HG03103 (cell line): Measurements from ENCODE around the gene TMEM135.
"Not testable (repeated sequence)": the region's sequence is repeated elsewhere in the genome, so short reads cannot be mapped to it uniquely, and the experiment has no call there.

Experiments used
- ATAC-seq: cut with Tn5 transposase; IDR thresholded peaks from one replicate; pipeline ENCODE4 v1.9.1; 2021; ENCODE audit warnings: low read depth; ENCODE audit not compliant: unreplicated experiment

Gene TMEM135

DNA sequence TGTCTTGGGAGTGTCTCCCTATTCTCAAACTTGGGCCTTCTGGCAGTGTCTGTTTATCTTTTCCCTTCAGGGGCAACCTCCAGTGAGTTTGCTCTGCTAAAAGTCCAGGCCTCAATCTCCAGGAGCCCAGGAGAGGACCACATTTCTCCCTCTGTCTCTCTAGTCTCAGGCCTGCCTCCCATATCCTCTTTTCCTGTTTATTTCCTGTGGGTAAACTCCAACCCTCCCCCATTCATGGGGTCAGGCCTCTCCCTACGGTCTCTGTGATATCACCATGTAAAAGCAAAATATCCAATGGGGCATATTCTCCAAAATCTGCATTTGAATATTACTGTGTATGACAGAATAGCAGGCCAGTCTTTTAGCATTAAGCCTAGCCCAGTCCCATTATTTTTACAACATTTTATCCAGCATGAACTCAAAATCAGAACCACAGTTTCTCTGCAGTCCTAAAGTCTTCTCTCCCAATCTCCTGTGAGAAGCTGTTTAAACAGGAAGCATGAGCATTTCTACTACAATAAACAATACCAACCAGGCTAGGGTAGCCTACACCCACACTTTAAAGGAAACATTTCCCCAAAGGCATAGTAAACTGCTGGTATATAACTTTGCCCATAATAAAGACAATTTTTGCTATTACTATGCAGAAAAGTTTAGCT, 18.0 kb upstream of the TMEM135 start:
- ATAC-seq: no peak

DNA sequence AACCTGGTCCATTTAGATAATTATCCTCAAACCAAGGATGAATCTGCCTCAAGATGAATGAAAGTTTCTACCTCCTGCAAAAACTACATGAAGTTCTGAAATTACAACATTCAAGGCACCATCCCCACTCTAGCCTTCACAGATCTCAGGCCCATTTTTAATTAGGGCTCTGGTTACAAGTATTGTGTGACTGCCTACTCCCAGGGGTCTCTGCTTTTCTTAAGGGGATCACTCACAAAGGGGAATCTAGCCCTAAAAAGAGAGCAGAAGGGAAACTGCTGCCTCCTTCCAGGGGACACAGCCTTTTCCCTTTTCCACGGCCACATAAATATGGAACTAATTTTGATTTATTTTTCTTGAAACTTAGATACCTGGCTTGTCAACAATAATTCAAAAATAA, 17.4 kb upstream of the TMEM135 start:
- ATAC-seq: no peak

DNA sequence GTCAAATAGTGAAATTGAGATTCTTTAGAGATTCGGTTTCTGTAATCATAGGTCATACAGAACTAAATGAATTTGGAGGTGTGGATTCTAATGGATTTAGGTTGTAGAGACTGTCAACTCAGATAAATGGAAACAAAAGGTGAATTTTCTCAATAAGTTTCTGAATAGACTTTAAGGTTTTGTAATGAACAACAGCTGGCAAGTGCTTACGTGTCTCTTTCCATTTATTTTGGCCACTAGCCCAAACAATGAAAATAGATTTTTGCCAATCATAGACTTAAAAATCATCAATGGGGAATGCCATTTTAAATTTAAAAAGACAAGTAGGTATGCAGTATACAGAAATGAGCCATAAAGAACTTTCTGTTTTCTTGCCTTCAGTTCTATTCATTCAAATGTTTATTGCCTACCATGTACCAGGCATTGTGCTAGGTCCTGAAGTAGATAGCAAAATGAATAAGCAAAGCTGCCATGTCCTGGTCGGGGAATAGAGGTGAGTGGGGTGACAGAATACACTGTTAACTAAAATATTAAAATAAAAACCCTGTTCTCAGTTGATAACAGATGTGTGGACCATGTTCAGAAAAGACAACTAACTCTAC, 16.9 kb upstream of the TMEM135 start:
- no peak for ATAC-seq

DNA sequence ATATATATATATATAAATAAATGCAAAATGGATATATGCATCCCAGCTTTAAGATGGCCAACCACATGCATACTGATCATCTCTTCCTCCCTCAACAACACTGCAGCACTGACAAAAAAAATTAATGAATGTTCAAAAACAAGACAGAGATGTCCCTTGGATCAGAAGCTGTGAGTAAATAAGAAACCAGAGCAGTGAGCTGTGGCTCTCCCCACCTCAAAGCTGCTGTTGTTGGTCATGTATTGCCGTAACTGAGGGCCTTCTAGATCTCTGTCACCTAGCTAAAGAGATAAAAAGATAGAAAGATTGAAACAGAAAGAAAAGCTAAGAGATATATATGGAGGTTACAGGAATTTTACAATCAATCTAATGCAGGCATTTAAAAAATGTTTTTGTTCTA, 15.5 kb upstream of the TMEM135 start:
- no peak for ATAC-seq

DNA sequence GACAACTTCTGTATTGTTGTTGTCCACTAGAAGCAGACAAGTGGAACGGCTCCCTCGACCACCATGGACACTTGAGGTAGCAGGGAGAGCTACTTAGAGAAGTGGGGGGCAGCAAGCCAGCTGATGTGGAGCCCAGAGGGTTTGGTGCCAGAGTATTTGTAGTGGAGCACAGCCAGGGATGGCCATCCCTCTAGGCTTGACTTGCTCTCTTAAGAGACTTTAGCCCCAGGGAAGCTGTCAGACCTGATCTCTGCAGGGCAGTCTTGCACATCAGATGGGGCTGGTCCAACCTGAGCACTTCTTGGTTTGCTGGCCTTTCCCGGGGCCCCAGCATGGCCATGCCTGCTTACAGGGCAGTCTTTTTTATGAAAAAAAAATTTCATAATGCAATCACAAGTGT, 15.0 kb upstream of the TMEM135 start:
- ATAC-seq: no peak

DNA sequence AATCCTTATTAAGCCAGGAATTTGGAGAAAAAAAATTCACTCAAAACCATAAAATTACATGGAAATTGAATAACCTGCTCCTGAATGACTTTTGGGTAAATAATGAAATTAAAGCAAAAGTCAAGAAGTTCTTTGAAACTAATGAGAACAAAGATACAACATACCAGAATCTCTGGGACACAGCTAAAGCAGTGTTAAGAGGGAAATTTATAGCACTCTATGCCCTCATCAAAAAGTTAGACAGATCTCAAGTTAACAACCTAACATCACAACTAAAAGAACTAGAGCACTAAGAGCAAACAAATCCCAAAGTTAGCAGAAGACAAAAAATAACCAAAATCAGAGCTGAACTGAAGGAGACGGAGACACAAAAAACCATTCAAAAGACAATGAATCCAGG, 11.3 kb upstream of the TMEM135 start:
- not testable (repeated sequence) for ATAC-seq

DNA sequence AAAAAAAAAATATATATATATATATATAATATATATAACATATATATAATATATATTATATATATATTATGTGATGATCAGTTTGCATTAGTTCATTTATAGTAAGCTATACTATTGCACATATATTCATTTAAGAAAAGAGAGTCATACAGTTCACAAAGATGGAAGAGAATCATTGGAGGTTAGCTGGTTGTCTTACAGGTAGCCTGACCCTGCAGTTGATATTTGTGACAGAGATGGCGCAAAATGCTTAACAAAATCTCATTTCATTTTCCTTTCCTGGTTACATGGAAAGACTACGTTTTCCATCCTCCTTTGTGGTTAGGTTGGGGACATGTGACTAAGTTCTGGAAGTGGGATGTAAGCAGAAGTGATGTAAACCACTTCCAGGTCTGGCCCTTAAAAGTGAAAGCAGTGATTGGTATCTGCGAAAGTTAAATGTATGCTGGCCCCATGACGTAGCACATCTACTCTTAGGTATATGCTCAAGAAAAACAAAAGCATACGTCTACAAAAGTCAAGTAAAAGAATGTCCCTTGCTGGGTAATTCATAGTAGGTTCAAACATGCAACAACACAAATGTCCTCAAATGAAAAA, 7.2 kb upstream of the TMEM135 start:
- no peak for ATAC-seq

DNA sequence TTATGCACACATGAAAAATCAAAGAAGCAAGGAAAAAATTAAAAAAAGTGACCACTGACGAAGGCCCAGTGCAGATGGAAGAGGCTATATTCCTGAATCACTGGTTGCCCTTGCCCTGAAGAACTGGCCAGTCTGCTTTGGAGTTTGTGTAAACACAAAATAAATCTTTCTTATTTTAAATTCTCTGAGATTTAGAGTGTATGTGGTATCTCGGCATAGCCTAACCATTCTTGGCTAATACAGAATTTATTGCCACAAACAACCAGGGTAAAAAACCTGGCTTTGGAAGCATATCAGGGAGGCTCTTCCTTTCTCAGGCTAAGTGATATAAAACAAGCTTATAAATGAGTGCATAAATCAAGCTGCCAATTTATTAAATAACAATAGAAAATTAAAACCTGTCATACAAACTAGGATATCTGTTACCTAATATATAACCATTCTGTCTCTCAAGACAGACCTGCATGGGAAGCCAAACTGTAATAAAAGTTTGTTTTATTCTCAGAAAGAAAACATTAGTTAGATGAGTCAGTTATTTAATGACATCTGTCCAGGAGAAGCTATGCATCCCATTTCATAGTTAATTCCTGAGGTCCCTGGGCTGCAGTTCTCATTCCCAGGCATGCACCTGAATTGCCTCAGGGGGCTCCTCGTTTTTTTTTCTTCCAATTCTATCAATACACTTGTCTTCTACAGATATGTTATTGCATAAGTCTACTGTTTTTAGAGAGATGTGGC, 6.1 kb upstream of the TMEM135 start:
- no peak for ATAC-seq

DNA sequence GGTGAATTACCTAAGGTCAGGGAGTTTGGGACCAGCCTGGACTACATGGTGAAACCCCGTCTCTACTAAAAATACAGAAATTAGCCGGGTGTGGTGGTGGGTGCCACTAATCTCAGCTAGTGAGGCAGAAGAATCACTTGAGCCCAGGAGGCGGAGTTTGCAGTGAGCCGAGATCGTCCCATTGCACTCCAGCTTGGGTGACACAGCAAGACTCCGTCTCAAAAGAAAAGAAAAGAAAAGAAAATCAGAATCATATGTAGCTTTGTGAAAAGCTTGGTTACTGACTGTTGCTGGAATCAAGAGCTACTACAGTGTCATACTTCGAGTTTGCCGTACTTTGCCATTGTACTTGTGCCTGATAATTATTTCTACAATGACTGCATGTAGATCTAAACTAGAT, 4.2 kb upstream of the TMEM135 start:
- ATAC-seq: no peak

DNA sequence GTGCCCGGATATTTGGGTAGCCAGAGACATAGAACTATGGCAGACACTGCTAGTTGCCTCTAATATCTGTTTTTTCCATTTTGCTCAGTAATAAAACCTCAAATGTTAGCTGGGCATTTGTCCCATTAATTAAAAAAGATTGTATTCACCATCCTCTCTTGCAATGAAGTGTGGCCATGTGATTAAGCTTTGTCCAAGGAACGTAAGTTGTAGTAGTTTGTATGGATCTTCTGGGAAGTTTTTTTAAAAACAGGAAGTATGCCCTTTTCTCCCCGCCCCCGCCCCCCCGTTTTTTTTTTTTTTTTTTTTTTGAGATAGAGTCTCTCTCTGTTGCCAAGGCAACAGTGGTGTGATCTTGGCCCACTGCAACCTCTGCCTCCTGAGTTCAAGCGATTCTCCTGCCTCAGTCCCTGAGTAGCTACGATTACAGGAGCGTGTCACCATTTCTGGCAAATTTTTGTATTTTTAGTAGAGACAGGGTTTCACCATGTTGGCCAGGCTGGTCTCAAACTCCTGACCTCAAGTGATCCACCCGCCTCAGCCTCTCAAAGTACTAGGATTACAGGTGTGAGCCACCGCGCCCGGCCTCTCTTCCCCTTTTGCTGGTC, 1.7 kb upstream of the TMEM135 start:
- ATAC-seq: no peak

DNA sequence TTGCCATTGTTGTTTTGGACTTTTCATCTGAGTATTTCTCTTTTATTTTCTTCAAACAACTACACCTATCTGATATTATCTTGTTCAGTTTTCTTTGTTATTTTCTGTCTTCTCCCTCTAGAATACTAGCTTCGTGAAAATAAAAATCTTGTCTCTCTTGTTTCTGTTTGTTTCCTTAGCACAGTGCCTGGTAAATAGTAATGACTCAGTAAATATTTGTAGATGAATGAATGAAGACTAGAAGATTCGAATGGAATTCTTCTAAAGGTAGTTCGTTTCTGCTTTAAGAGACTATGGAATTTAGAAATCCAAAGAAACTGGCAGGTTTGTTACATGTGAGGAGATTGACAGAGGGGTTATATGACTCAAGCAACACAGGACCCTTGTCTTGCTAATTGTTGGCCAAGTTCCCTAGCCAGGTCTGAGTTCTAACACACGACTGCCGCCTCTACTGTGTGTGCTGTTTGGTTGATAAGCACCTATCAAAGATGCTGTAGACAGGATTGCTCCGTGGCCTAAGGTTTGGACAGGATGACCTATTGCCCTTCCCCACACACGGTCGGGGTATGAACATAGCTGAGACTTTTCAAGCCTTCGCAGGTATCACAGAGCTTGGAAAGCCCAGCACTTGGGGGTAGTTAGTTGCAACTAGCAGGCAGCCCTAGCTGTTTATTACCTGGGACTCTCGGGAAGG, 831 bp upstream of the TMEM135 start:
- no peak for ATAC-seq

DNA sequence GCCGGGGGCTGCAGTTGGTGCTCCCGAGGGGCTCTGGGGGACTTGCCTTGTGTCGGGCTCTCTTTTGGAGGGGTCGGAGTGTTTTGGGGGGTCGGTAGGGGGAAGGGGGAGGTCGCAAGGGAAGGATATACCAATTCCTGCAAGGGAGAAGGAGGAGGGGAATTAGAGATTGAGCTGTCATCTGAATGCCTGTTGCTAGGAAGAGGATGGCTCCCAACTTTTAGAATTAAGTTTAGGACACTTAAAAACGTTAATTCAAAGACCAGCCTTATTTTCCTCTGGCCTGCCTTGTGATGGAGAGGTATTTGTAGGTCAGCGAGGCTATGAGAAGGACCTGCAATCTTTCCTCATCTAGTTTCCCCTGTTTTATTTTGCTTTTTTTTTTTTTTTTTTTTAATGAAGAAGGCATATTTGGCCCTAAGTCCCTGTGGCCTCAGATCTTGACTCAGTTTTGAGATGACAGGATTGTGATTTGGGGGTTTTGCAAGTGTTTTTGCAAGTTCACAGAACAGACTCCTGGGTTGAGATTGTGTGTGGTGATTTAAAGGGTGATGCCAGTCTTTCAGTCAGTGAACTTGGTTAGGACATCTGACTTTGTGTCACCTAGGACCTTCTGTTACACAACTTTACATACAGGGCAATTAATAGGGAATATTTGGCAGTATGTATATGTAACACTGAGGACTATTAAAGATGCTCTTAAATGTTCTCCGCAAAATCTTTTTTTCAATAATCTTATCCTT, 672 bp downstream of the TMEM135 start:
- ATAC-seq: no peak

DNA sequence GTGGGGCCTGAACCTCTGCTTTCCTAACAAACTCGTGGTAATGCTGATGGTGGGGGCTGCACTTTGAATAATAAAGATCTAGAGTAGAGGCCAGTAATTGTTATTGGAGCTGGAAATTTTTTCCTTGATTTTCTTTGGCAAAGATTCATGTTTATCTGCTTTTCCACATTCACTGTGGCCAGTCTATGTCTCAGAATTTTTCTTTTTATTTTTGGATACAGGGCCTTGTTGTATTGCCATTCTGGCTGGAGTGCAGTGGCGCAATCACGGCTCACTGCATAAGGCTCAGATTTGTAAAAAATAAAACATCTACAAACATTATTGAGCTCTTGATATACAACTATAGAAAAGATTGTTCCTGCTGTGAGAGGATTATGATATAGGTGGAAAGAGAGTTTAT, 1.6 kb downstream of the TMEM135 start:
- no peak for ATAC-seq

DNA sequence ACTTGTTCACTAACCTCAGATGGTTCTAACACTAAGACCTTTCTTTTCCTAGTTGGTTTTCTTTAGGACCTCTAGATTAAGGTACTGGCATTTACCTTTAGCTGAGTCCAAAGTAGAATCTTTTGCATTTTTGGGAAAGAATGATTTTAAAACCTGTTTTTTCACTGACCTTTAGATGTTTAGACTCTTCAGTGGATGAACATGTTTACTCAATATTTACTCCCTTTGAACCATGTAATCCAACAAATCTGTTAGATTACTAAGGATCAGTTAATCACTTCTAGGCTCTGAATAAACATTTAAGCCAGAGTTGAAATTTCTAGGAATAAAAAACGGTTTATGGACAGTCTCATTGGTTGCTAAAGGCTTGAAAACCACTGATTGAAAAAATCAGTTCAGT, 6.2 kb downstream of the TMEM135 start:
- no peak for ATAC-seq

DNA sequence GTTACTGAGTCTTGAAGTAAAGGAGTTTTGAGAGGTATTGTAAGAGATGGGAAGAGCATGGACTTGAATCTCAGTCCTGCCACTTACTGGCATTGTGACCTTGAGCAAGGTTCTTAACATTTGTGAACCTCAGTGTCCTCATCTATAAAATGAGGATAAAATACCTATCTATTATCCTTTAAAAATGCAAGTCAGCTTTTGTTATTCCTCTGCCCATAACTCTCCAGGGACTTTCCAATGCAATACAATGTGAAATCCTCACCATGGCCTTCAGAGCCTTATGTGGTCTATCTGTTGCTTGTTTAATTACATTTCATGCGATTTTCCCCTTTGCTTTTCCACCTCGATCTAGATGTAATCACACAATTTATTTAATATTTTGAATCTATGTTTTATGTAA, 9.1 kb downstream of the TMEM135 start:
- no peak for ATAC-seq

DNA sequence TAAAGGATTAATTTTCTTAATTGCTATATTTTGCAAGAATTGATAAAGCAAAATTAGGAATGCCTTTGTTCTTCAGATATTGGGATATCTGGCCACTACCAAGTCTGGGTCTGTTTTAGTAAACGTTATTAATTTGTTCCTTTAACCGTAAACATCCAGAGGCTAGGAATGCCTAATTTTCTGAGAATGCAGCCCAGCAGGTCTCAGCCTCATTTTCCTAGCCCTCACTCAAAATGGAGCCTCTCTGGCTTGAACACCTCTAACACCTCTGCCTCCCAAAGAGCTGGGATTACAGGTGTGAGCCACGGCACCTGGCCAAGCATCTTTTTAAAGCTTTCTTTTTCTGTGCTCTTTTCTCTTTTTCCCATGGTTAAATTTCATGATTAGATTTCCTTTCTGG, 18.4 kb downstream of the TMEM135 start:
- no peak for ATAC-seq

DNA sequence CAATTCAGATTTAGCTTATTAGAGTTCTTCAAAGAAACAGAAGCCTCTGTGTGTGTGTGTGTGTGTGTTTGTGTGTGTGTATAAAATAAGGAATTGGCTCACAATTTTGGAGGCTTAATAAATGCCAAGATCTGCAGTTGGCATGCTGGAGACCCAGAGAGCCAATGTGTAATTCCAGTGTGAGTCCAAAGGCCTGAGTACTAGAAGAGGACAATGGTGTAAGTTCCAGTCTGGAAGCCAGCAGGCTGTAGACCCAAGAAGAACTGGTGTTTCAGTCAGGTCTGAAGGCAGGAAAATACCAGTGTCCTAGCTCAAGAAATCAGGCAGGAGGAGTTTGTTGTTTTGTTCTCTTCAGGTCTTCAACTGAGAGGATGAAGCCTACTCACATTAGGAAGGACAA, 20.0 kb downstream of the TMEM135 start:
- ATAC-seq: no peak

DNA sequence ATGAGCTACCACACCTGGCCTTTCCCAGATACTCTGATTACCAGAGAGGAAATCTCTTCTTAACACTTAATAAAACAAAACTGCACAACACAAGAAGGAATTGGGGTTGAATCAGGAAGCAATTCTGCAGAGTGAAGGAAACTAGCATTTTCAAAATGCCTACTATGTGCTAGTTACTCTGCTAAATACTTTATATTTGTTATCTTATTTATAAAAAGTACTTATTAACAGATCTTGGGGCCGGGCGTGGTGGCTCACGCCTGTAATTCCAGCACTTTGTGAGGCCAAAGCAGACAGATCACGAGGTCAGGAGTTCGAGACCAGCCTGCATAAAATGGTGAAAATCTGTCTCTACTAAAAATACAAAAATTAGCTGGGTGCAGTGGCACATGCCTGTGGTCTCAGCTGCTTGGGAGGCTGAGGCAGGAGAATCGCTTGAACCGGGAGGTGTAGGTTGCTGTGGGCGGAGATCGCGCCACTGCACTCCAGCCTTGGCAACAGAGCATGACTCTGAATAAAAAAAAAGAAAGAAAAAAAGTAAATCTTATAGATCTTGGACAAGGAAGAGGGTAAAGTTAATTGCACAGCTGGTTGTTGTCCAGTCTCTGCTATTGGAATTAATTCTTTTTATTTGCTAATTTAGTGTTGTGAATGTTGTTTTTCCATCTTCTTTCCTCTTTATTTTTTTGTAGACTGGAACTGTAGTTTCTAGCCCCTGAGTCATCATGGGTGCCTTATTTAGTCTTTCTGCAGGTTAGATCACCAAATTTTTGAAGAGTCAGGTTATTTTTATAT, 22.1 kb downstream of the TMEM135 start:
- ATAC-seq: no peak

DNA sequence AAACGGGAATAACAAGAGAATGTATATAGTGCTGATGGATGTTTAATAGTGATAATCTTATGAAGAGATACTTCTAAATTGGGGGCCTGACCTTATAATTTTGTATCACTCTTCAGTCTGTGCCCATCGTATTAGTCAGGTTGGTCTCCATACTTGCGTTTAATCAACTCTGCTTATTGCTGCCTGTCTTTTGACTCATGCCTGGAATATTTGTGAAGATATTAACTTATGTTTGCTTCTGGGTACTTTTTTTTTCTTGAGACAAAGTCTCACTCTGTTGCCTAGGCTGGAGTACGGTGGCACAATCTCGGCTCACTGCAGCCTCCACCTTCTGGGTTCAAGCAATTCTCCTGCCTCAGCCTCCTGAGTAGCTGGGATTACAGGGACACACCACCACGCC, 24.0 kb downstream of the TMEM135 start:
- ATAC-seq: no peak
